Activated CD4-positive, alpha-beta memory T cell treated with anti-CD3 and anti-CD28 coated beads for 36 hours (primary cell): ENCODE data around the gene IMP3. TPM values are rescaled to one million over a fixed set of nuclear protein-coding genes. Genes with fewer than 3 reads are reported as not detected.

Experiments used
- CTCF ChIA-PET: fragments of 350-600 bp; sonication (Branson Sonifier 250); formaldehyde crosslinking; loops from one replicate; lab custom pipeline; 2021; ENCODE audit warnings: antibody characterized with exemption, inconsistent platforms; lab: Charles Lee
- POLR2A ChIA-PET: fragments of 350-600 bp; sonication (Branson Sonifier 250); formaldehyde crosslinking; loops from one replicate; lab custom pipeline; 2021; ENCODE audit warnings: antibody characterized with exemption; lab: Charles Lee
- DNase-seq: peaks from one replicate; pipeline ENCODE4 v3.0.0-alpha.2; 2020
- H3K27ac Mint-ChIP-seq: one replicate; pipeline ENCODE4 v1.8.0; 2021; ENCODE audit warnings: mixed read lengths
- H3K27me3 Mint-ChIP-seq: one replicate; pipeline ENCODE4 v1.8.0; 2021; ENCODE audit warnings: mixed read lengths
- H3K36me3 Mint-ChIP-seq: one replicate; pipeline ENCODE4 v1.8.0; 2021; ENCODE audit warnings: mixed read lengths
- H3K4me1 Mint-ChIP-seq: one replicate; pipeline ENCODE4 v1.8.0; 2021; ENCODE audit warnings: low read depth, mixed read lengths
- H3K4me3 Mint-ChIP-seq: one replicate; pipeline ENCODE4 v1.8.0; 2021; ENCODE audit warnings: mild to moderate bottlenecking, mixed read lengths
- H3K9me3 Mint-ChIP-seq: one replicate; pipeline ENCODE4 v1.8.0; 2021; ENCODE audit warnings: mixed read lengths
- intact Hi-C: fragments of 100-400 bp; cut with micrococcal nuclease; formaldehyde crosslinking; loops from one replicate; pipeline ENCODE4 v1.15.1; 2023
- total RNA-seq, 2 experiments: library from RNA; stranded (reverse); gene quantifications; one replicate each; pipeline ENCODE4 v1.2.3, GENCODE V29; 2021

IMP3 gene
- total RNA-seq, 2 experiments from 2014 or later: 71.7 to 72.4 TPM

- ChIA-PET CTCF (interaction anchor here (0.5 to 2.9 kb wide), 18 partner anchors 9 to 229 kb away, joined by 3 to 19 read pairs (median 4); partner anchors contain the start of genes IMP3, MAN2C1, PTPN9 and SNUPN), POLR2A (interaction anchor here (0.8 to 2.3 kb wide), 5 partner anchors 10 to 43 kb away, joined by 3 to 18 read pairs (median 5); partner anchors contain the start of gene PTPN9)
- peak; percentile 65 for DNase-seq
- intact Hi-C loops: loop anchor here (1.0 to 5.0 kb wide), 2 partner anchors 9 to 44 kb away; partner anchors contain the start of gene IMP3
- peaks cover 18% of the 10 kb centered on the region for H3K4me1 Mint-ChIP-seq
- H3K9me3 Mint-ChIP-seq: no peaks in the 10 kb centered on the region
- peaks cover 43% of the 10 kb centered on the region for H3K36me3 Mint-ChIP-seq
- H3K4me3 Mint-ChIP-seq: no peak overlapping the region
- H3K27me3 Mint-ChIP-seq: no peaks in the 10 kb centered on the region
- H3K27ac Mint-ChIP-seq: peak overlapping the region; percentile 43
Measured at GRCh38 chr15:75597667-75598341, 42.2 kb downstream of the IMP3 start.

- Mint-ChIP-seq H3K27me3 (no peaks in the 10 kb centered on the region), H3K9me3 (no peaks in the 10 kb centered on the region), H3K36me3 (peaks cover 43% of the 10 kb centered on the region), H3K4me3 (no peak overlapping the region), H3K27ac (peak overlapping the region; percentile 43), H3K4me1 (peaks cover 18% of the 10 kb centered on the region)
- DNase-seq: no peak
- ChIA-PET POLR2A (interaction anchor here (0.6 to 2.3 kb wide), 4 partner anchors 11 to 56 kb away, joined by 4 to 18 read pairs (median 6); partner anchors contain the start of gene PTPN9), CTCF (interaction anchor here (0.5 to 2.9 kb wide), 14 partner anchors 10 to 228 kb away, joined by 3 to 19 read pairs (median 4); partner anchors contain the start of genes IMP3, MAN2C1, PTPN9 and SNUPN)
- intact Hi-C loops: loop anchor here (1.0 to 5.0 kb wide), 2 partner anchors 10 to 45 kb away; partner anchors contain the start of gene IMP3
Measured at GRCh38 chr15:75596703-75597345, 43.2 kb downstream of the IMP3 start.

GRCh38 chr15:75594276-75594675 is 45.7 kb downstream of the IMP3 start:
- peaks cover 27% of the 10 kb centered on the region for H3K36me3 Mint-ChIP-seq
- intact Hi-C loops: no loop called here
- CTCF ChIA-PET: no interaction called here

GRCh38 chr15:75591655-75592364 is 48.2 kb downstream of the IMP3 start:
- ChIA-PET POLR2A (no interaction called here), CTCF (interaction anchor here (0.6 to 1.7 kb wide), 2 partner anchors 48 to 94 kb away, joined by 3 to 4 read pairs; partner anchors contain the start of gene IMP3)
- Mint-ChIP-seq H3K4me1 (peaks cover 10% of the 10 kb centered on the region), H3K36me3 (peaks cover 18% of the 10 kb centered on the region), H3K27ac (no peak overlapping the region), H3K27me3 (no peaks in the 10 kb centered on the region), H3K4me3 (no peak overlapping the region), H3K9me3 (no peaks in the 10 kb centered on the region)
- DNase-seq: no peak
- intact Hi-C loops: no loop called here

More at GRCh38 chr15:75594276-75594675, 45.7 kb downstream of the IMP3 start:
- Mint-ChIP-seq H3K9me3 (no peaks in the 10 kb centered on the region), H3K27ac (no peak overlapping the region), H3K4me1 (peaks cover 26% of the 10 kb centered on the region), H3K27me3 (no peaks in the 10 kb centered on the region), H3K4me3 (no peak overlapping the region)
- DNase-seq: no peak
- POLR2A ChIA-PET: no interaction called here

GRCh38 chr15:75590239-75590638 is 49.8 kb downstream of the IMP3 start:
- Mint-ChIP-seq H3K4me3 (no peak overlapping the region), H3K9me3 (no peaks in the 10 kb centered on the region), H3K27me3 (no peaks in the 10 kb centered on the region), H3K4me1 (peaks cover 10% of the 10 kb centered on the region), H3K27ac (peak overlapping the region; percentile 1), H3K36me3 (peaks cover 13% of the 10 kb centered on the region)
- intact Hi-C loops: no loop called here
- CTCF ChIA-PET: interaction anchor here (1.7 kb wide), 1 partner anchor 50 kb away, joined by 4 read pairs; the partner anchor contains the start of gene IMP3
- DNase-seq: no peak
- POLR2A ChIA-PET: no interaction called here

Other genes starting within 250 kb of the IMP3 start
- gene SIN3A, start 188.5 kb downstream of the IMP3 start, total RNA-seq: 10 to 100 TPM; 80.1 to 83.3 TPM
- gene PTPN9, start 60.9 kb downstream of the IMP3 start, total RNA-seq: 10 to 100 TPM; 19.2 to 20.9 TPM
- 10 to 100 TPM; 33.4 to 34.2 TPM for gene SNUPN, start 14.5 kb downstream of the IMP3 start, total RNA-seq
- gene SNX33, start 7.7 kb upstream of the IMP3 start, total RNA-seq: 1 to 10 TPM; 3.0 to 3.2 TPM
- not detected for gene CSPG4, start 72.6 kb upstream of the IMP3 start, total RNA-seq
- gene UBE2Q2, start 203.2 kb upstream of the IMP3 start, total RNA-seq: 10 to 100 TPM; 19.7 to 19.8 TPM